Stimulated activated CD8-positive, alpha-beta memory T cell treated with anti-CD3 and anti-CD28 coated beads, Interleukin-15, amount 100 ng/mL, for 1 hour (primary cell): ENCODE data around the gene GFM2.
"Not testable (repeated sequence)": the region's sequence is repeated elsewhere in the genome, so short reads cannot be mapped to it uniquely, and the experiment has no call there.

ENCODE experiments used
- DNase-seq: peaks from one replicate; pipeline ENCODE4 v3.0.0-alpha.2; 2020; ENCODE audit warnings: low read depth

GFM2 gene

GRCh38 chr5:74693191-74693590 is 73.7 kb downstream of the GFM2 start:
- no peak for DNase-seq

- no peak for DNase-seq
These were observed 79.8 kb downstream of the GFM2 start for GRCh38 chr5:74686962-74687751.

- DNase-seq = no peak
These were observed 80.8 kb downstream of the GFM2 start for GRCh38 chr5:74685979-74686631.

- peak; percentile 64 for DNase-seq
These were observed 81.7 kb downstream of the GFM2 start, which contains the start of gene HEXB for GRCh38 chr5:74684900-74685851. TSS of gene HEXB (plus strand) at chr5:74685233. CDS start at chr5:74685261, 28 bp downstream.

DNA sequence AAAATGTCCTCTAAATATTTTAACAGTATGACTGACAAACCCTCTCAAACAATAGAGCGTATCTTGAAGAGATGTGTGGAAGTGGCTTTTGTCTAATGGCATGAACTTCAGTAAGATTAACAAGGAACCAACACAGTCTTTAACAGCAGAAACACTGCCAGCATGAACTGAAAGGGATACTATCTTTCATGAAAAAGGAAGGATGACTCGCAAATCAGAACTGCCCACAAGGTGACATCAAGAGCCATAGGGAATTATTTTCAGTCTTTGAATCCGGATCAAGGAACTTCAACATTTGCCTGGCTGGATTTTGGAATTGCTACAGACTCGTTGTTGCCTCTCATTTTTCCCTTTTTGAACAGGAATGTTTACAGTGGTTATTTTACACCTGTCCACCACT is 87.0 kb downstream of the GFM2 start:
- no peak for DNase-seq

GRCh38 chr5:74679300-74679699 is 87.6 kb downstream of the GFM2 start:
- not testable (repeated sequence) for DNase-seq

DNA sequence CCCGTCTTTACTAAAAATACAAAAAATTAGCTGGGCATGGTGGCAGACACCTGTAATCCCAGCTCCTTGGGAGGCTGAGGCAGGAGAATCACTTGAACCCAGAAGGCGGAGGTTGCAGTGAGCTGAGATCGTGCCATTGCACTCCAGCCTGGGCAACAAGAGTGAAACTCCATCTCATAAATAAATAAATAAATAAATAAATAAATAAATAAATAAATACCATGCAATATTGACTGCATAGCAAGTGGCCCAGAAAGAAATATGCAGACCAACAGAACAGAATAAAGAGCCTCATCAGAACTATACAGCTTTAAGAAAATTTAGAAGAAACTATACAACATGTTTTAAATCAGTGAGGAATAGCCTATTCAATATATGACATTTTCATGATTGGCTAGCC is 88.8 kb downstream of the GFM2 start:
- not testable (repeated sequence) for DNase-seq

DNA sequence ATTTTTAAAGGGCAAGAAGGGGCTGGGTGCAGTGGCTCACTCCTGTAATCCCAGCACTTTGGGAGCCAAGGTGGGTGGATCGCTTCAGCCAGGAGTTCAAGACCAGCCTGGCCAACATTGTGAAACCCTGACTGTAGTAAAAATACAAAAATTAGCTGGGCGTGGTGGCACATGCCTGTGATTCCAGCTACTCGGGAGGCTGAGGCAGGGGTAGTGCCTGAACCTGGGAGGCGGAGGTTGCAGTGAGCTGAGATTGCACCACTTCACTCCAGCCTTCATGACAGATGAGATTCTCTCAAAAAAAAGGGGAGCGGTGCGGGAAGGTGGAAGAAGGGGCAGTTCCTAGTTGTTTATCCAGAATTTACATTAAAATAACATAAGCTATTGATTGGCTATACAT is 90.5 kb downstream of the GFM2 start:
- DNase-seq = not testable (repeated sequence)

DNA sequence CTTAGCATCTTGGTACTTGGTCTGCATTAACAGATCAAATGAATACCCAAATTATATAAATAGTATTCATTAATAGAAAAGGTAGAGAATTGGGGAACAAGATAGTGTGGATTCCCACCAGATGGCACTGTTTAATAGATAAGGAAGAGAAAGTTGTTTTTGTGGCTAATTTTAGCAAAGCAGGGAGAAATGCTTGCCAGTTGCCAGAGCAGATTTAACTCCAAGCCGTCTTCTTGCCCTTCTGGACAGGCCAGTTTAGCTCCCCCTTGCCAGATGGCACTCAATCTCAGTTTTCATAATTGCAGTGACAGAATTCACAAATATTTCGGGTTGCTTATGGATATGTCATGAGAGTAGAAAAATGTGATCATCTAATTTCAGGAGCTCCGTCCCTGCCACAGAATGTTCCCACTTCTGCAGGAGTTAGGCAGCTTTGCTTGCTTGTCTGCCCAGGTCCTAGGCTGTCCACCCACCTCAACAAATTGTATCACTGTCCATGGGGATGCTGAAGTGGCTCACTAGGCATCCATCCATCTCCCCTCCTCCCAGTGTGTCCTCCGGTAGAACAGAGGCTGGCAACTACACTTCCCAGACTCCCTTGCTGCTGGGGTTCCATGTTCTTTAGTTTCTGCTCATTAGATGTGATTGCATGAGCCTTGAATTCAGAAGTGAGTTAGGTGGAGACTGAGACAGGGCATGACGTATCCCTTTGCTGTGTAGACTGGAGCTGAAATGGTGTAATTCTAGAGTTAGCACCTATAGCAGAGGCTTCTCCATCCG is 93.7 kb downstream of the GFM2 start:
- no peak for DNase-seq

- no peak for DNase-seq
These were observed 94.6 kb downstream of the GFM2 start for GRCh38 chr5:74672215-74672877.
